Osteocyte (in vitro differentiated cells): ENCODE measurements around the gene GATD1. TPM values are rescaled to one million over a fixed set of nuclear protein-coding genes. Genes with fewer than 3 reads are reported as not detected.

ENCODE experiments used
- DNase-seq: peaks from one replicate; pipeline ENCODE4 v3.0.0; 2021; ENCODE audit warnings: mixed read lengths; ENCODE audit not compliant: unreplicated experiment; ENCODE audit errors: extremely low spot score
- H3K27ac Mint-ChIP-seq: one replicate; pipeline ENCODE4 v1.8.0; 2021; ENCODE audit warnings: mild to moderate bottlenecking, mixed read lengths; ENCODE audit not compliant: unreplicated experiment
- H3K27me3 Mint-ChIP-seq: one replicate; pipeline ENCODE4 v1.8.0; 2021; ENCODE audit warnings: mixed read lengths; ENCODE audit not compliant: unreplicated experiment
- H3K36me3 Mint-ChIP-seq: one replicate; pipeline ENCODE4 v1.8.0; 2021; ENCODE audit warnings: mixed read lengths; ENCODE audit not compliant: unreplicated experiment
- H3K4me1 Mint-ChIP-seq: one replicate; pipeline ENCODE4 v1.8.0; 2021; ENCODE audit warnings: mixed read lengths; ENCODE audit not compliant: unreplicated experiment
- H3K4me3 Mint-ChIP-seq: one replicate; pipeline ENCODE4 v1.8.0; 2021; ENCODE audit warnings: mild to moderate bottlenecking, moderate library complexity, mixed read lengths; ENCODE audit not compliant: unreplicated experiment
- H3K9me3 Mint-ChIP-seq: one replicate; pipeline ENCODE4 v1.8.0; 2021; ENCODE audit warnings: mixed read lengths; ENCODE audit not compliant: unreplicated experiment
- total RNA-seq: library from RNA; stranded (reverse); gene quantifications from 2 replicates; pipeline ENCODE4 v1.2.1, GENCODE V29; 2021
- TF ChIP-seq, protein P1 (sequence below): fragments of 200-600 bp; sonication (generic); IDR thresholded peaks from 2 replicates; pipeline ENCODE4 v1.5.0; 2021; ENCODE audit warnings: antibody characterized with exemption, mild to moderate bottlenecking, moderate library complexity

The GATD1 gene
- total RNA-seq, 1 donor from 2014 or later, result 79.1 TPM

DNA sequence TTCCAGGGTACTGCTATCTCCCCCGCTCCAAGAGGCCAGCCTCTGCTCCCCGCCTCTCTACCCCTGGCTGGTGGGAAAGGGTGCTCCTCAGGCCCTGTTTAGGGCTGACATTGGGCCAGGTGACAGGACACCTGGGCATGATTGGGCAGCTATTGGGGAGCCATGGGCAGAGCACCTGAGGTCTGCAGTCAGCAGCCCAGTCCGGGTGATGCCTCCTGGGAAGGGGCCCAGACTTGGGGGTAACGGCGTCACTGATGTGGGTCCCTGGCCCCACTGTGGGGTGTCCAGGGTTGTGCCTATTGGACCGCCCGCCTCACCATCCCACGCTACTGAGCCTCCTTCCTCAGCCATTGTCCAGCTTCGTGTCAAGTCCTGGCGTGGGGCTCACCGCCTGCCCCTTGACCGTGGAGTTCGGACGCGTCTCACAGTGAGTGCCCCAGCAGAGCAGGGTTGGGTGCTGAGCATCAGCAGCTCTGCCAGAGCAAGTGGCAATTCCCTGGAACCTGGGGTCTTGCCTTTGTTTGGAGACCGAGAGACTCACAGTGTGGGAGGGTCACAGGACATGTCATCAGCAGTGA is 2.8 kb upstream of the GATD1 start:
- H3K4me3 Mint-ChIP-seq, result no peak overlapping the region
- H3K9me3 Mint-ChIP-seq, result no peaks in the 10 kb centered on the region
- TF ChIP-seq, protein P1, sequence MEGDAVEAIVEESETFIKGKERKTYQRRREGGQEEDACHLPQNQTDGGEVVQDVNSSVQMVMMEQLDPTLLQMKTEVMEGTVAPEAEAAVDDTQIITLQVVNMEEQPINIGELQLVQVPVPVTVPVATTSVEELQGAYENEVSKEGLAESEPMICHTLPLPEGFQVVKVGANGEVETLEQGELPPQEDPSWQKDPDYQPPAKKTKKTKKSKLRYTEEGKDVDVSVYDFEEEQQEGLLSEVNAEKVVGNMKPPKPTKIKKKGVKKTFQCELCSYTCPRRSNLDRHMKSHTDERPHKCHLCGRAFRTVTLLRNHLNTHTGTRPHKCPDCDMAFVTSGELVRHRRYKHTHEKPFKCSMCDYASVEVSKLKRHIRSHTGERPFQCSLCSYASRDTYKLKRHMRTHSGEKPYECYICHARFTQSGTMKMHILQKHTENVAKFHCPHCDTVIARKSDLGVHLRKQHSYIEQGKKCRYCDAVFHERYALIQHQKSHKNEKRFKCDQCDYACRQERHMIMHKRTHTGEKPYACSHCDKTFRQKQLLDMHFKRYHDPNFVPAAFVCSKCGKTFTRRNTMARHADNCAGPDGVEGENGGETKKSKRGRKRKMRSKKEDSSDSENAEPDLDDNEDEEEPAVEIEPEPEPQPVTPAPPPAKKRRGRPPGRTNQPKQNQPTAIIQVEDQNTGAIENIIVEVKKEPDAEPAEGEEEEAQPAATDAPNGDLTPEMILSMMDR, result no peak
- no peak for DNase-seq
- H3K27me3 Mint-ChIP-seq, result no peaks in the 10 kb centered on the region
- H3K27ac Mint-ChIP-seq, result no peak overlapping the region
- H3K4me1 Mint-ChIP-seq, result peaks cover 26% of the 10 kb centered on the region
- peaks cover 3% of the 10 kb centered on the region for H3K36me3 Mint-ChIP-seq

GRCh38 chr11:778976-779954 is 2.0 kb upstream of the GATD1 start:
- H3K27ac Mint-ChIP-seq, result no peak overlapping the region
- H3K27me3 Mint-ChIP-seq, result no peaks in the 10 kb centered on the region
- peak overlapping the region; percentile 42 for H3K4me3 Mint-ChIP-seq
- H3K36me3 Mint-ChIP-seq, result peaks cover 3% of the 10 kb centered on the region
- no peak for DNase-seq
- H3K9me3 Mint-ChIP-seq, result no peaks in the 10 kb centered on the region
- TF ChIP-seq, protein P1, result no peak
- peaks cover 32% of the 10 kb centered on the region for H3K4me1 Mint-ChIP-seq

DNA sequence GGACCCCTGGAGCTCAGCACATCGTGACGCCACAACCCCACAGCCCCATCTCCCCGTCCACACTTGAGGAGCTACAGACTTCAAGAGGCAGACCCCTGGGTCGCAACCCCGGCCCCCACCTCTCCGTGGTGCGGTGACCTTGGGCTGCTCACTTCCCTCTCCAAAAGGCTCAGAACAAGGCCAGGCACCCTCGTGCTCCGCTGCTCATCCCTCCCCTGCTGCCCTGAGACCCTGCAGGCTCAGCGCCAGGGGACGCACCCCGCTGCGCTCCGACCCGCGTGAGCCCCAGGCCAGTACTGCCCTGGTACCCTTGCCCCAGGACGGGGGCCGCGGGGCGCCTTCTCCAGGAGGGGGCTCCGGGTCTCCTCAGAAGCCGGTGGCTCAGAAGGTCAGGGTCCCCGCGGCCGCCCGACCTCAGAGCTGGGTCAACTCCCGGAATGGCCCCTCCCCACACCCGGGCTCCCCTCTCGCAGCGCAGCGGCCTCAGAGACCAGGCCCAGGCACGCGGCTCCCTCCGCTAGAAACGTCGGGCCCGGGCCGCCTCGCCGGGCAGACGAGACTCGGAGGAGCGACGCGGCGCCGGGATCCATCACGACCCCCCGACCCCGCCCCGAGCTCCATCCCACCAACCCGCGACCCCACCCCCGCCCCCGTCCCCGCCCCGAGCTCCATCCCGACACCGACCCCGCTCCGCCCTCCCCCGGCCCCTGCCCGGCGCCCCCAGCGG is 563 bp downstream of the GATD1 start:
- H3K27ac Mint-ChIP-seq, result peak overlapping the region; percentile 88
- H3K4me1 Mint-ChIP-seq, result peaks cover 23% of the 10 kb centered on the region
- H3K27me3 Mint-ChIP-seq, result no peaks in the 10 kb centered on the region
- TF ChIP-seq, protein P1, result no peak
- H3K9me3 Mint-ChIP-seq, result no peaks in the 10 kb centered on the region
- H3K36me3 Mint-ChIP-seq, result no peaks in the 10 kb centered on the region
- H3K4me3 Mint-ChIP-seq, result peak overlapping the region; percentile 86
- DNase-seq, result no peak

GRCh38 chr11:776263-776560 is 1.1 kb downstream of the GATD1 start:
- H3K36me3 Mint-ChIP-seq, result no peaks in the 10 kb centered on the region
- H3K4me1 Mint-ChIP-seq, result peaks cover 23% of the 10 kb centered on the region

More at GRCh38 chr11:776263-776560, 1.1 kb downstream of the GATD1 start:
- Mint-ChIP-seq H3K27me3 (no peaks in the 10 kb centered on the region), H3K4me3 (peak overlapping the region; percentile 86), H3K9me3 (no peaks in the 10 kb centered on the region), H3K27ac (peak overlapping the region; percentile 88)
- no peak for DNase-seq
- TF ChIP-seq, protein P1, result no peak
